Measurements from ENCODE around the gene RPS26. TPM values are rescaled to one million over a fixed set of nuclear protein-coding genes. Genes with fewer than 3 reads are reported as not detected.
A peak's percentile ranks its signal among the peaks of the same experiment; 100 is the strongest.

RPS26 gene
- total and polyA plus RNA-seq, 2 donors, result 96.2 to 774 TPM

DNA sequence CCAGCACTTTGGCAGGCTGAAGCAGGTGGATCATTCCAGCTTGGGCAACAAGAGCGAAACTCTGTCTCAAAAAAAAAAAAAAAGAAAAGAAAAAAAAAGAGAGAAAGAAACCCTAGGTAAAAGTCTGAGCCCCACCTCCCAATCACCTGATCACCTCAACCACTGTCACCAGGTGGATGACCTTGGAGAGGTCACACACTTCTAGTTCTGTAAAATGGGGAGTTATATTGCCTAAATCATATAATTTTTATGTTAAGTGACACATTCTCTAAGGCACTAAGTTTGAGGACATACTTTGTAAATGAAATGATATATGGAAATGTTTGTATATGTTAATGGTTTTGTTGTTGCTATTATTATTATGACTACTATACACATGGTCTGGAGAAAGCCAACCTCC lies 36.7 kb downstream of the RPS26 start:
- Histone ChIP-seq H3K27ac (ENCODE audit: low read depth) (no peak overlapping the region), H3K4me3 (ENCODE audit: low read depth, low read length) (no peak overlapping the region), H3K36me3 (ENCODE audit: insufficient read depth) (no peaks in the 10 kb centered on the region), H3K4me1 (ENCODE audit: insufficient read depth) (no peaks in the 10 kb centered on the region)
- no peak for DNase-seq (ENCODE audit: extremely low spot score)
- 94% methylated on average over 1 of the region's 1 CpG for WGBS

- Histone ChIP-seq H3K36me3 (ENCODE audit: insufficient read depth) (no peaks in the 10 kb centered on the region), H3K27ac (ENCODE audit: low read depth) (peak overlapping the region; percentile 68), H3K4me1 (ENCODE audit: insufficient read depth) (no peaks in the 10 kb centered on the region), H3K4me3 (ENCODE audit: low read depth, low read length) (peak overlapping the region; percentile 41)
- 1% methylated on average over 50 of the region's 50 CpGs for WGBS
- DNase-seq (ENCODE audit: extremely low spot score), result no peak
Observed at GRCh38 chr12:56078931-56079722, 37.4 kb downstream of the RPS26 start.

GRCh38 chr12:56079723-56080555 lies 38.2 kb downstream of the RPS26 start, which contains the start of gene ERBB3:
Gene ERBB3, plus strand, starts transcription at chr12:56080165. Its CDS starts 136 bp downstream, at chr12:56080301.
- Histone ChIP-seq H3K4me3 (ENCODE audit: low read depth, low read length) (peak within 1 kb of the TSS; percentile 41), H3K4me1 (ENCODE audit: insufficient read depth) (no peaks in the 10 kb centered on the region), H3K27ac (ENCODE audit: low read depth) (peak within 1 kb of the TSS; percentile 76), H3K36me3 (ENCODE audit: insufficient read depth) (no peaks in the 10 kb centered on the region)
- peak; percentile 88 for DNase-seq (ENCODE audit: extremely low spot score)
- under 1% methylated on average over 59 of the region's 59 CpGs for WGBS

GRCh38 chr12:56080556-56081138 lies 38.9 kb downstream of the RPS26 start:
- WGBS, result 23% methylated on average over 20 of the region's 20 CpGs
- Histone ChIP-seq H3K4me3 (ENCODE audit: low read depth, low read length) (peak overlapping the region; percentile 41), H3K27ac (ENCODE audit: low read depth) (peak overlapping the region; percentile 76), H3K4me1 (ENCODE audit: insufficient read depth) (no peaks in the 10 kb centered on the region), H3K36me3 (ENCODE audit: insufficient read depth) (no peaks in the 10 kb centered on the region)
- DNase-seq (ENCODE audit: extremely low spot score), result no peak

GRCh38 chr12:56081393-56082347 lies 40.0 kb downstream of the RPS26 start:
- Histone ChIP-seq H3K4me1 (ENCODE audit: insufficient read depth) (no peaks in the 10 kb centered on the region), H3K4me3 (ENCODE audit: low read depth, low read length) (peak overlapping the region; percentile 41), H3K36me3 (ENCODE audit: insufficient read depth) (no peaks in the 10 kb centered on the region), H3K27ac (ENCODE audit: low read depth) (peak overlapping the region; percentile 61)
- DNase-seq (ENCODE audit: extremely low spot score), result no peak
- 53% methylated on average over 6 of the region's 6 CpGs for WGBS

- H3K27ac ChIP-seq (ENCODE audit: low read depth), result no peak overlapping the region
- no peak for DNase-seq (ENCODE audit: extremely low spot score)
- H3K36me3 ChIP-seq (ENCODE audit: insufficient read depth), result no peaks in the 10 kb centered on the region
- H3K4me3 ChIP-seq (ENCODE audit: low read depth, low read length), result no peak overlapping the region
- H3K4me1 ChIP-seq (ENCODE audit: insufficient read depth), result no peaks in the 10 kb centered on the region
- 74% methylated on average over 2 of the region's 2 CpGs for WGBS
Observed at GRCh38 chr12:56082382-56082781, 40.7 kb downstream of the RPS26 start.

GRCh38 chr12:56082967-56083366 lies 41.2 kb downstream of the RPS26 start:
- DNase-seq (ENCODE audit: extremely low spot score), result no peak
- WGBS, result 56% methylated on average over 3 of the region's 3 CpGs
- Histone ChIP-seq H3K36me3 (ENCODE audit: insufficient read depth) (no peaks in the 10 kb centered on the region), H3K27ac (ENCODE audit: low read depth) (no peak overlapping the region), H3K4me3 (ENCODE audit: low read depth, low read length) (no peak overlapping the region), H3K4me1 (ENCODE audit: insufficient read depth) (no peaks in the 10 kb centered on the region)

DNA sequence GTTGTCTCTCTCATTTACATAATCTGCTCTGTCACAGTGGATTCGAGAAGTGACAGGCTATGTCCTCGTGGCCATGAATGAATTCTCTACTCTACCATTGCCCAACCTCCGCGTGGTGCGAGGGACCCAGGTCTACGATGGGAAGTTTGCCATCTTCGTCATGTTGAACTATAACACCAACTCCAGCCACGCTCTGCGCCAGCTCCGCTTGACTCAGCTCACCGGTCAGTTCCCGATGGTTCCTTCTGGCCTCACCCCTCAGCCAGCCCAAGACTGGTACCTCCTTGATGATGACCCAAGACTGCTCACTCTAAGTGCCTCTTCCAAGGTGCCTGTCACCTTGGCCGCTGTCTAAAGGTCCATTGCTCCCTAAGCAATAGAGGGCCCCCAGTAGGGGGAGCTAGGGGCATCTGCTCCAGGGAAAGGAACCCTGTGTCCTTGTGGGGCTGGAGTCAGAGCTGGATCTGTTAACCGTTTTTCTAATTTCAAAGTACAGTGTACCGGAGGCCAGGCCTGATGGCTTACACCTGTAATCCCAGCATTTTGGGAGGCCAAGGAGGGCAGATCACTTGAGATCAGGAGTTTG lies 43.3 kb downstream of the RPS26 start:
- no peaks in the 10 kb centered on the region for H3K4me1 ChIP-seq (ENCODE audit: insufficient read depth)
- H3K4me3 ChIP-seq (ENCODE audit: low read depth, low read length), result no peak overlapping the region
- H3K27ac ChIP-seq (ENCODE audit: low read depth), result no peak overlapping the region
- DNase-seq (ENCODE audit: extremely low spot score), result no peak
- WGBS, result 88% methylated on average over 15 of the region's 15 CpGs
- H3K36me3 ChIP-seq (ENCODE audit: insufficient read depth), result no peaks in the 10 kb centered on the region

DNA sequence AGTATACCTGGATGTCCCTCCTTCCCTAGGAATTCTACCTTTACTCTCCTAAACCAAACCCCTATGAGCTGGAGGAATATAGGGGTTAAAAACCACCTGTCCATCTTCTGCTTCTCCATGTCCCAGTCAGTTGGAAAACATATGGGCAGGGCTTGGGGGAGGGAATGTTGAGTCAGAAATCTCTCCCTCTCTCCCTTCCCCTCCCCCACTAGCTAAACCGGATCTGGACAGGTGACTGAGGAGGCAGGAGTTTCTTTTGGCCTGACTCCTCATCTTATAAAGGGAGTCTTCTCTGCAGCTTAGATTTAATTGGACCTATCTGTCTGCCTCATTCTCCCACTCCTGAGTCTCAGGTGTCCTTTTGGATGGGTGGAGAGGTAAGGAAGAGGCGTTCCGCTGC lies 44.4 kb downstream of the RPS26 start:
- WGBS, result 80% methylated on average over 3 of the region's 3 CpGs
- Histone ChIP-seq H3K27ac (ENCODE audit: low read depth) (no peak overlapping the region), H3K4me1 (ENCODE audit: insufficient read depth) (no peaks in the 10 kb centered on the region), H3K36me3 (ENCODE audit: insufficient read depth) (no peaks in the 10 kb centered on the region), H3K4me3 (ENCODE audit: low read depth, low read length) (no peak overlapping the region)
- no peak for DNase-seq (ENCODE audit: extremely low spot score)

- DNase-seq (ENCODE audit: extremely low spot score), result no peak
- 81% methylated on average over 6 of the region's 6 CpGs for WGBS
- no peak overlapping the region for H3K27ac ChIP-seq (ENCODE audit: low read depth)
Observed at GRCh38 chr12:56086608-56087007, 44.9 kb downstream of the RPS26 start.

DNA sequence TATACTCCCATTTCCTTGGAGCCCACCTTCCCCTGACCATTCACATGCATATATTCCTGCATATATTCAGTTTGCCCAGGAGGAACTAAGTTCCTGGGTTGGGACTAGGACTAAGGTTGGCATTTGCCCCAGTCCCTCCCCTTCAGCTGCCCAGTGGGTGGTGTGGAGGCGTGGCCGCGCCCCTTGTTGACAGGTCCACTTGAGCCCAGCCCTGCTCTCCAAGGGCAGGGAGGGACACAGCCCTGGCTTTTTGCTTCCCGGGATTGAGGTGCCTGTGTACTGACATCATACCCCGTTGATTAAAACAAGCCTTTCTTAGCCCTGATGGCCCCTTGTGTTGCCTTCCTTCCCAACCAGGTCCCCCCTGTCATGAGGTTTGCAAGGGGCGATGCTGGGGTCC lies 45.5 kb downstream of the RPS26 start:
- WGBS, result 78% methylated on average over 6 of the region's 6 CpGs
- Histone ChIP-seq H3K36me3 (ENCODE audit: insufficient read depth) (no peaks in the 10 kb centered on the region), H3K27ac (ENCODE audit: low read depth) (no peak overlapping the region), H3K4me3 (ENCODE audit: low read depth, low read length) (no peak overlapping the region), H3K4me1 (ENCODE audit: insufficient read depth) (no peaks in the 10 kb centered on the region)
- DNase-seq (ENCODE audit: extremely low spot score), result no peak

More at GRCh38 chr12:56086608-56087007, 44.9 kb downstream of the RPS26 start:
- H3K4me1 ChIP-seq (ENCODE audit: insufficient read depth), result no peaks in the 10 kb centered on the region
- no peaks in the 10 kb centered on the region for H3K36me3 ChIP-seq (ENCODE audit: insufficient read depth)
- no peak overlapping the region for H3K4me3 ChIP-seq (ENCODE audit: low read depth, low read length)
